ENCODE results near the gene SLC2A4RG. TPM values are rescaled to one million over a fixed set of nuclear protein-coding genes. Genes with fewer than 3 reads are reported as not detected.
A peak's percentile ranks its signal among the peaks of the same experiment; 100 is the strongest.

SLC2A4RG gene
- total and polyA plus RNA-seq, 12 donors = 7.9 to 210 (median 47.9) TPM

DNA sequence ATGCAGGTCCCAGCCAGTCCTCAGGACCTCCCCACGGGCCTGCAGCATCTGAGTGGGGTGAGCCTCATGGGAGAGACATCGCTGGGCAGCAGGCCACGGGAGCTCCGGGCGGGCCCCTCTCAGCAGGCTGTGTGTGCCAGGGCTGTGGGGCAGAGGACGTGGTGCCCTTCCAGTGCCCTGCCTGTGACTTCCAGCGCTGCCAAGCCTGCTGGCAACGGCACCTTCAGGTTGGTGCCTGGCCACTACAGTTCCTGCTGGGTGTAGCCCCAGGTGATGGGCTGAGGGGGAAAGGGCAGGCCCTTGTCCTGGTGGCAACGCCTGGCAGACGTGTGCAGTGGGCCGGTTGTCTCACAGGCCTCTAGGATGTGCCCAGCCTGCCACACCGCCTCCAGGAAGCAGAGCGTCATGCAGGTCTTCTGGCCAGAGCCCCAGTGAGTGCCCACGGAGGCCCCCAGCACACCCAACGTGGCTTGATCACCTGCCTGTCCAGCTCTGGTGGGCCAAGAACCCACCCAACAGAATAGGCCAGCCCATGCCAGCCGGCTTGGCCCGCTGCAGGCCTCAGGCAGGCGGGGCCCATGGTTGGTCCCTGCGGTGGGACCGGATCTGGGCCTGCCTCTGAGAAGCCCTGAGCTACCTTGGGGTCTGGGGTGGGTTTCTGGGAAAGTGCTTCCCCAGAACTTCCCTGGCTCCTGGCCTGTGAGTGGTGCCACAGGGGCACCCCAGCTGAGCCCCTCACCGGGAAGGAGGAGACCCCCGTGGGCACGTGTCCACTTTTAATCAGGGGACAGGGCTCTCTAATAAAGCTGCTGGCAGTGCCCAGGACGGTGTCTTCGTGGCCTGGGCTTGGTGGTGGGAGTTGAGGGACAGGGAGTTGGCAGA lies 43.9 kb upstream of the SLC2A4RG start:
- Histone ChIP-seq H3K27me3 (no peaks in the 10 kb centered on the region), H3K4me3 (no peak overlapping the region), H3K4me1 (replicated peaks in 1 of 2) (peaks cover 27 to 38% of the 10 kb centered on the region in 2 donors), H3K27ac (peak overlapping the region in 1 of 5 donors; percentile 35), H3K36me3 (replicated peaks in 1 of 2) (peaks cover 0 to 8% of the 10 kb centered on the region in 2 donors), H3K9me3 (replicated peaks in 1 of 3) (no peaks in the 10 kb centered on the region)
- DNase-seq = peak in 4 of 7 donors; percentile 14 to 29 (median 19)
- TF ChIP-seq, protein P1, sequence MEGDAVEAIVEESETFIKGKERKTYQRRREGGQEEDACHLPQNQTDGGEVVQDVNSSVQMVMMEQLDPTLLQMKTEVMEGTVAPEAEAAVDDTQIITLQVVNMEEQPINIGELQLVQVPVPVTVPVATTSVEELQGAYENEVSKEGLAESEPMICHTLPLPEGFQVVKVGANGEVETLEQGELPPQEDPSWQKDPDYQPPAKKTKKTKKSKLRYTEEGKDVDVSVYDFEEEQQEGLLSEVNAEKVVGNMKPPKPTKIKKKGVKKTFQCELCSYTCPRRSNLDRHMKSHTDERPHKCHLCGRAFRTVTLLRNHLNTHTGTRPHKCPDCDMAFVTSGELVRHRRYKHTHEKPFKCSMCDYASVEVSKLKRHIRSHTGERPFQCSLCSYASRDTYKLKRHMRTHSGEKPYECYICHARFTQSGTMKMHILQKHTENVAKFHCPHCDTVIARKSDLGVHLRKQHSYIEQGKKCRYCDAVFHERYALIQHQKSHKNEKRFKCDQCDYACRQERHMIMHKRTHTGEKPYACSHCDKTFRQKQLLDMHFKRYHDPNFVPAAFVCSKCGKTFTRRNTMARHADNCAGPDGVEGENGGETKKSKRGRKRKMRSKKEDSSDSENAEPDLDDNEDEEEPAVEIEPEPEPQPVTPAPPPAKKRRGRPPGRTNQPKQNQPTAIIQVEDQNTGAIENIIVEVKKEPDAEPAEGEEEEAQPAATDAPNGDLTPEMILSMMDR (IDR thresholded peaks at IDR 0.05) = no peak
- no peak for TF ChIP-seq POLR2A (IDR thresholded peaks at IDR 0.05)
- 83 to 86% (median 84%) methylated on average over 7 to 25 of the region's 25 CpGs for WGBS, 4 donors
- intact Hi-C loops (cut with DNase I) = no loop called here

DNA sequence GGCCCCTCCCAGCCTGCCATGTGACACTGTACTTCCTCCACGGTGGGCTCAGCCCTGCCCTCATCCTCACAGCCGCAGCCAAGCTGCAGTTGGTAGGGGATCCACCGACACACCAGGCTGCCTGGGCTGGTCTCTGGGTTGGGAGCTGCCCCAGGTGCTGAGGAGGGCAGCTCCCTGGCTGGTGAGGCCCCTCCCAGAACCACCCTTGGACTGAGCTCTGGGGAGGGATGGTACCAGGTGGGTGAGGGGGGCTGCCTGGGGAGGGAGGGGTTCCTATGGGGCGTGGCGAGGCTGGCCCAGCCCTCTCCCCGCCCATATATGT lies 43.3 kb upstream of the SLC2A4RG start:
- DNase-seq = peak in 4 of 7 donors; percentile 26 to 38 (median 35)

DNA sequence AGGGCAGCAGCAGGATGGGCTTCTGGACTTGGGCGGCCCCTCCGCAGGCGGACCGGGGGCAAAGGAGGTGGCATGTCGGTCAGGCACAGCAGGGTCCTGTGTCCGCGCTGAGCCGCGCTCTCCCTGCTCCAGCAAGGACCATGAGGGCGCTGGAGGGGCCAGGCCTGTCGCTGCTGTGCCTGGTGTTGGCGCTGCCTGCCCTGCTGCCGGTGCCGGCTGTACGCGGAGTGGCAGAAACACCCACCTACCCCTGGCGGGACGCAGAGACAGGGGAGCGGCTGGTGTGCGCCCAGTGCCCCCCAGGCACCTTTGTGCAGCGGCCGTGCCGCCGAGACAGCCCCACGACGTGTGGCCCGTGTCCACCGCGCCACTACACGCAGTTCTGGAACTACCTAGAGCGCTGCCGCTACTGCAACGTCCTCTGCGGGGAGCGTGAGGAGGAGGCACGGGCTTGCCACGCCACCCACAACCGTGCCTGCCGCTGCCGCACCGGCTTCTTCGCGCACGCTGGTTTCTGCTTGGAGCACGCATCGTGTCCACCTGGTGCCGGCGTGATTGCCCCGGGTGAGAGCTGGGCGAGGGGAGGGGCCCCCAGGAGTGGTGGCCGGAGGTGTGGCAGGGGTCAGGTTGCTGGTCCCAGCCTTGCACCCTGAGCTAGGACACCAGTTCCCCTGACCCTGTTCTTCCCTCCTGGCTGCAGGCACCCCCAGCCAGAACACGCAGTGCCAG lies 42.8 kb upstream of the SLC2A4RG start, which contains the start of gene TNFRSF6B:
Gene TNFRSF6B, plus strand, starts transcription at position 25 of the 729 bp plus-strand sequence. Its CDS starts 116 bp downstream, at position 141.
- Histone ChIP-seq H3K36me3 (replicated peaks in 1 of 2) (peaks cover 0 to 8% of the 10 kb centered on the region in 2 donors), H3K4me3 (peak within 1 kb of the TSS in 1 of 4 donors; percentile 38), H3K27ac (peak within 1 kb of the TSS in 1 of 5 donors; percentile 35), H3K4me1 (replicated peaks in 1 of 2) (peaks cover 27 to 38% of the 10 kb centered on the region in 2 donors), H3K27me3 (no peaks in the 10 kb centered on the region), H3K9me3 (replicated peaks in 1 of 3) (no peaks in the 10 kb centered on the region)
- intact Hi-C loops (cut with DNase I) = no loop called here
- WGBS, 4 donors = 6 to 26% (median 15%) methylated on average over 10 to 52 of the region's 52 CpGs
- TF ChIP-seq POLR2A (IDR thresholded peaks at IDR 0.05) = no peak
- TF ChIP-seq, protein P1 (IDR thresholded peaks at IDR 0.05) = no peak
- peak in 6 of 7 donors; percentile 28 to 51 (median 42) for DNase-seq

More for the DNA sequence above, 43.3 kb upstream of the SLC2A4RG start:
- 15 to 28% methylated on average over 6 of the region's 6 CpGs; no CpG with 5 or more reads in 2 of the 4 donors for whole genome bisulfite sequencing, 4 donors
- no peak overlapping the region for H3K4me3 ChIP-seq
- H3K36me3 ChIP-seq (replicated peaks in 1 of 2) = peaks cover 0 to 8% of the 10 kb centered on the region in 2 donors
- peaks cover 27 to 38% of the 10 kb centered on the region in 2 donors for H3K4me1 ChIP-seq (replicated peaks in 1 of 2)
- H3K9me3 ChIP-seq (replicated peaks in 1 of 3) = no peaks in the 10 kb centered on the region
- peak overlapping the region in 1 of 5 donors; percentile 35 for H3K27ac ChIP-seq
- H3K27me3 ChIP-seq = no peaks in the 10 kb centered on the region
- intact Hi-C loops (cut with DNase I) = no loop called here
- TF ChIP-seq, protein P1 (IDR thresholded peaks at IDR 0.05) = no peak
- TF ChIP-seq POLR2A (IDR thresholded peaks at IDR 0.05) = no peak

DNA sequence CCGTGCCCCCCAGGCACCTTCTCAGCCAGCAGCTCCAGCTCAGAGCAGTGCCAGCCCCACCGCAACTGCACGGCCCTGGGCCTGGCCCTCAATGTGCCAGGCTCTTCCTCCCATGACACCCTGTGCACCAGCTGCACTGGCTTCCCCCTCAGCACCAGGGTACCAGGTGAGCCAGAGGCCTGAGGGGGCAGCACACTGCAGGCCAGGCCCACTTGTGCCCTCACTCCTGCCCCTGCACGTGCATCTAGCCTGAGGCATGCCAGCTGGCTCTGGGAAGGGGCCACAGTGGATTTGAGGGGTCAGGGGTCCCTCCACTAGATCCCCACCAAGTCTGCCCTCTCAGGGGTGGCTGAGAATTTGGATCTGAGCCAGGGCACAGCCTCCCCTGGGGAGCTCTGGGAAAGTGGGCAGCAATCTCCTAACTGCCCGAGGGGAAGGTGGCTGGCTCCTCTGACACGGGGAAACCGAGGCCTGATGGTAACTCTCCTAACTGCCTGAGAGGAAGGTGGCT lies 42.2 kb upstream of the SLC2A4RG start:
- Histone ChIP-seq H3K4me1 (replicated peaks in 1 of 2) (peaks cover 27 to 38% of the 10 kb centered on the region in 2 donors), H3K9me3 (replicated peaks in 1 of 3) (no peaks in the 10 kb centered on the region), H3K27ac (no peak overlapping the region), H3K27me3 (no peaks in the 10 kb centered on the region), H3K4me3 (peak overlapping the region in 1 of 4 donors; percentile 38), H3K36me3 (replicated peaks in 1 of 2) (peaks cover 0 to 8% of the 10 kb centered on the region in 2 donors)
- peak in 4 of 7 donors; percentile 25 to 38 (median 30) for DNase-seq
- intact Hi-C loops (cut with DNase I) = no loop called here
- no peak for TF ChIP-seq POLR2A (IDR thresholded peaks at IDR 0.05)
- TF ChIP-seq, protein P1 (IDR thresholded peaks at IDR 0.05) = no peak
- 31 to 69% (median 36%) methylated on average over 2 to 7 of the region's 7 CpGs for WGBS, 4 donors

Data from adrenal gland (tissue), 12 donors.